Body of pancreas (tissue), 4 donors: ENCODE measurements around the gene ADCY1. TPM values are rescaled to one million over a fixed set of nuclear protein-coding genes. Genes with fewer than 3 reads are reported as not detected.

Experiments
- ATAC-seq: fragments of 150-250 bp; one replicate; pipeline ENCODE4 v1.9.1; 2016
- DNase-seq, 4 donors: peaks; one replicate each; pipeline ENCODE4 v3.0.0-alpha.2; 2019
- H3K27ac ChIP-seq, 4 donors: fragments of 200-600 bp; sonication (generic); 1 replicate in 3 of 4; 2 replicates in 1 of 4; pipeline versions ENCODE4 v1.5.1 to v1.6.1; 2016 to 2019; ENCODE audit warnings: mild to moderate bottlenecking in 1 of 4, mixed read lengths in 1 of 4, moderate library complexity in 1 of 4
- H3K27me3 ChIP-seq, 2 donors: fragments of 200-600 bp; sonication (generic); one replicate each; pipeline ENCODE4 v1.6.0; 2016; ENCODE audit warnings: mild to moderate bottlenecking in 1 of 2
- H3K36me3 ChIP-seq, 2 donors: fragments of 200-600 bp; sonication (generic); replicated peaks in 1 of 2; 2 replicates each; pipeline ENCODE4 v1.5.1; 2016; ENCODE audit warnings: low read depth in 2 of 2; ENCODE audit not compliant: insufficient read depth in 1 of 2
- H3K4me1 ChIP-seq: fragments of 200-600 bp; sonication (generic); one replicate; pipeline ENCODE4 v1.6.0; 2016
- H3K4me3 ChIP-seq, 2 donors: fragments of 200-600 bp; sonication (generic); 1 replicate in 1 of 2; 2 replicates in 1 of 2; pipeline ENCODE4 v1.5.1; 2016 to 2019
- H3K9me3 ChIP-seq, 3 donors: fragments of 200-600 bp; sonication (generic); 1 replicate in 2 of 3; 2 replicates in 1 of 3; pipeline ENCODE4 v1.5.1; 2016
- CTCF ChIP-seq, 7 experiments: fragments of 450-650 bp in 4 of 7; fragments of 200-600 bp in 3 of 7; sonication (generic) in 3 of 7; IDR thresholded peaks; one replicate each; pipeline ENCODE4 v1.5.1; 2016 to 2019; ENCODE audit warnings: antibody characterized with exemption in 7 of 7
- POLR2A ChIP-seq, 3 donors: fragments of 450-650 bp; IDR thresholded peaks; one replicate each; pipeline ENCODE4 v1.6.1; 2016; ENCODE audit warnings: antibody characterized with exemption in 3 of 3, mild to moderate bottlenecking in 2 of 3
- WGBS, 2 donors: methylation state at CpG; one replicate each; pipeline ENCODE4 v1.1.5; 2017; 5-methylcytosine and 5-hydroxymethylcytosine counted together
- intact Hi-C: fragments of 100-400 bp; cut with DNase I; formaldehyde crosslinking; loops from one replicate; pipeline ENCODE4 v1.15.1; 2023
- total RNA-seq, 2 donors: library from RNA; depleted of rRNA; stranded (reverse); fragments of >200 nt; gene quantifications; one replicate each; pipeline ENCODE4 v1.1.0, GENCODE V29; 2016

Gene ADCY1
- total RNA-seq, 2 donors from 2014 or later = 6.2 to 7.6 TPM

- no peak for TF ChIP-seq POLR2A (IDR thresholded peaks at IDR 0.05)
- TF ChIP-seq CTCF (IDR thresholded peaks at IDR 0.05) = no peak
- intact Hi-C loops = no loop called here
- ATAC-seq (no peak), DNase-seq (no peak)
- Histone ChIP-seq H3K36me3 (no peaks in the 10 kb centered on the region), H3K4me3 (no peak overlapping the region), H3K27ac (no peak overlapping the region), H3K4me1 (no peaks in the 10 kb centered on the region), H3K9me3 (no peaks in the 10 kb centered on the region), H3K27me3 (no peaks in the 10 kb centered on the region)
- WGBS, 2 donors = 84 to 89% methylated on average over 9 of the region's 9 CpGs
These were observed 21.9 kb downstream of the ADCY1 start for GRCh38 chr7:45595809-45596664.

DNA sequence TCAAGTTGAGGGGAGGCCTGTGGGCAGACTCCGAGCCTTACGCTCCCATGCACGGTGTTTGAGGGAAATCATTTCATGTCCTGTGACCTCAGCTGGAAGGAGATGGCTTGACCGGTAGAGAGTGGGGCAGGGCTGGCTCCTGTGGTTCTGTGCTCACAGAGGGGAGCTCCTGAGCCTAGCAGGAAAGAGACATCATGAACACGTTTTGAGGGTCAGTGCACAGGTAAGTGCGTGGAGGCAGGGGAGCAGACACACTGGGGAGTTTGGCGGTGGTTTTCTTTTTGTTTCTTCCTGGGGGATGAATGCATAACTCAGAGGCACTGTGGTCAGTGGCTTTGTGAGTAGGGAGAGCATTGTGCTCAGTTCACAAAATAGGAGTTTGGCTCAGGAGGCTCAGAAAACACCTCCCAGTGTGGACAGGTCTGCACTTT is 22.5 kb downstream of the ADCY1 start:
- intact Hi-C loops = no loop called here
- Histone ChIP-seq H3K36me3 (no peaks in the 10 kb centered on the region), H3K27me3 (no peaks in the 10 kb centered on the region), H3K9me3 (no peaks in the 10 kb centered on the region), H3K4me1 (no peaks in the 10 kb centered on the region), H3K27ac (no peak overlapping the region), H3K4me3 (no peak overlapping the region)
- ATAC-seq = no peak
- no peak for TF ChIP-seq POLR2A (IDR thresholded peaks at IDR 0.05)
- TF ChIP-seq CTCF (IDR thresholded peaks at IDR 0.05) = no peak
- DNase-seq = no peak
- 84 to 89% methylated on average over 7 of the region's 7 CpGs for WGBS, 2 donors

GRCh38 chr7:45597286-45597984 is 23.3 kb downstream of the ADCY1 start:
- WGBS, 2 donors = 80 to 82% methylated on average over 7 to 9 of the region's 9 CpGs
- no peak for DNase-seq
- H3K4me3 ChIP-seq = no peak overlapping the region

DNA sequence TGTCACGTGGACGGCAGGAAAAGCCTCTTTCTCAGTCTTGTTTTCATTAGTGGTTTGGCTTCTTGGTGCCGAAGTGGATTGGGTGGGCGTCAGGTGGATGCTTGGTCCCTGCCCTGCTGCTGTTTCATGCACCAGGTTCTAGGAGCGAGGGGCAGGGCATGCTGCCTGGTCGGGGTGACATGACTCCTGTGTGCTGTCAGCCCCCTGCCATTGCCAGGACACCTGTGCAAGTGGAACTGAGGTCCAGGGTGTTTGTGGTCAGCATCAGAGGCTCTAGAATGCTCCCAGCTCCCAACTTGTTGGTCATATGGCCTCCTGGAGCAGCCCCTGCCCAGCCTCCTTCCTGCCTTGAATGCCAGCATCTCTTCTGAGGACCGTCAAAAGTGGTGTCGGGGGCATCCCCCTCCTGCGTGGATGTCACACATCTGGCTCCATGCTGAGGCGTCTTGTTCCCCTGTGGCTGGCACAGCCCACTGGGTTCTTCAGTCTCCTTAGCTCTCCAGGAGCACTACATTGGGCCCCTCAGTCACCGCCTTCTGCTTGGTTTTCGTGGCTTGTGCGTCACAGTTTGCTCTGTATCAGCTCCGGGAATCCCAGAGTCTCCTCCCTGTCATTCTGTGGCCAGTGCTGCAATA is 24.8 kb downstream of the ADCY1 start:
- DNase-seq (peak in 1 of 4 donors; percentile 4), ATAC-seq (no peak)
- Histone ChIP-seq H3K4me3 (no peak overlapping the region), H3K27me3 (no peaks in the 10 kb centered on the region), H3K9me3 (no peaks in the 10 kb centered on the region), H3K4me1 (no peaks in the 10 kb centered on the region), H3K36me3 (no peaks in the 10 kb centered on the region), H3K27ac (no peak overlapping the region)
- TF ChIP-seq POLR2A (IDR thresholded peaks at IDR 0.05) (no peak), CTCF (IDR thresholded peaks at IDR 0.05) (no peak)
- 85 to 90% methylated on average over 12 to 14 of the region's 14 CpGs for WGBS, 2 donors
- intact Hi-C loops = no loop called here

More at GRCh38 chr7:45597286-45597984, 23.3 kb downstream of the ADCY1 start:
- Histone ChIP-seq H3K36me3 (no peaks in the 10 kb centered on the region), H3K27ac (no peak overlapping the region), H3K4me1 (no peaks in the 10 kb centered on the region), H3K9me3 (no peaks in the 10 kb centered on the region), H3K27me3 (no peaks in the 10 kb centered on the region)
- no peak for ATAC-seq
- intact Hi-C loops = no loop called here
- no peak for TF ChIP-seq CTCF (IDR thresholded peaks at IDR 0.05)
- no peak for TF ChIP-seq POLR2A (IDR thresholded peaks at IDR 0.05)
